Fibroblast of mammary gland (primary cell): ENCODE results near the gene ERP27.

Experiments
- DNase-seq: peaks from one replicate; pipeline ENCODE4 v3.0.0-alpha.2; 2010; ENCODE audit warnings: low read depth
- H3K4me3 ChIP-seq: 2 replicates; pipeline ENCODE4 v1.5.1; 2011; ENCODE audit warnings: low read depth, mild to moderate bottlenecking, low read length, moderate library complexity; ENCODE audit not compliant: control insufficient read depth
- TF ChIP-seq, protein P1 (sequence below): conservative IDR thresholded peaks from 2 replicates; pipeline ENCODE4 v1.5.1; 2011; ENCODE audit warnings: low read depth, low read length, inconsistent platforms; ENCODE audit not compliant: control insufficient read depth, insufficient read depth

ERP27 gene

GRCh38 chr12:14903386-14904098, 34.8 kb downstream of the ERP27 start:
- H3K4me3 ChIP-seq = no peak overlapping the region
- DNase-seq = no peak
- TF ChIP-seq, protein P1, sequence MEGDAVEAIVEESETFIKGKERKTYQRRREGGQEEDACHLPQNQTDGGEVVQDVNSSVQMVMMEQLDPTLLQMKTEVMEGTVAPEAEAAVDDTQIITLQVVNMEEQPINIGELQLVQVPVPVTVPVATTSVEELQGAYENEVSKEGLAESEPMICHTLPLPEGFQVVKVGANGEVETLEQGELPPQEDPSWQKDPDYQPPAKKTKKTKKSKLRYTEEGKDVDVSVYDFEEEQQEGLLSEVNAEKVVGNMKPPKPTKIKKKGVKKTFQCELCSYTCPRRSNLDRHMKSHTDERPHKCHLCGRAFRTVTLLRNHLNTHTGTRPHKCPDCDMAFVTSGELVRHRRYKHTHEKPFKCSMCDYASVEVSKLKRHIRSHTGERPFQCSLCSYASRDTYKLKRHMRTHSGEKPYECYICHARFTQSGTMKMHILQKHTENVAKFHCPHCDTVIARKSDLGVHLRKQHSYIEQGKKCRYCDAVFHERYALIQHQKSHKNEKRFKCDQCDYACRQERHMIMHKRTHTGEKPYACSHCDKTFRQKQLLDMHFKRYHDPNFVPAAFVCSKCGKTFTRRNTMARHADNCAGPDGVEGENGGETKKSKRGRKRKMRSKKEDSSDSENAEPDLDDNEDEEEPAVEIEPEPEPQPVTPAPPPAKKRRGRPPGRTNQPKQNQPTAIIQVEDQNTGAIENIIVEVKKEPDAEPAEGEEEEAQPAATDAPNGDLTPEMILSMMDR = no peak

DNA sequence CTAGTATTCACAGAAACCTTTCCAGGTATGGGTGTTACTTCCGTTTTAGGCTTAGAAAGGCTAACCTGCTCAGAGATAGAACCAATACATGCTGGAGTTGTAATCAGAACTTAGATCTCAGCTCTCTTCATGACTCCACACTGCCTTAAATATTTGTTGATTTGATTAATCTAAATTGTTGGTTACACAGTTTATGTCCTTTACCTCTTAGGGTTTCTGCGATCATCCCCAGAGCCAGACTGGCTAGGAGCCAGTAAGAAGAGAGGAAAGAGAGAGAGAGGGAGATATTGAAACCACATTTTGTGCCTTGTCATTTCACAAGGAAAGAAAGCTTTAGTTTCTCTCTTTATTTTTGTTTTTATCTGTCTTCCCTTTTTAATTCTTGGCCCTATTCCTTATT, 35.9 kb downstream of the ERP27 start:
- TF ChIP-seq, protein P1 = no peak
- DNase-seq = peak; percentile 32
- no peak overlapping the region for H3K4me3 ChIP-seq

DNA sequence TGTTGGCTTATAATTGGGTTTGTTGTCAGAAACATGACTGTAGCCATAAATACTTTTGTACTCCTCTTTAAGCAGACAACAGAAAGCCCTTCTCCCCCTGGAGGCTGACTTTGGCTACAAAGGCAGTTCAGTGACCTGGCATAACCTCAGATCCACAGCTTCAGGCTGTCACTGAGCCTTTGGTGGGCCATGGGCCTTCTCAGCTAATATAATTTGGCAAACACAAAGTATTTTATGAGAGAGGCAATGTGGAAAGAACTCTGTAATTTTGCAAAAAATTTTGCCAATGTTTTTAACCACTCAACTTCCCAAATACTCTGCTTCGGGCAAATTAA, 37.1 kb downstream of the ERP27 start:
- TF ChIP-seq, protein P1 = no peak
- H3K4me3 ChIP-seq = no peak overlapping the region
- DNase-seq = no peak

DNA sequence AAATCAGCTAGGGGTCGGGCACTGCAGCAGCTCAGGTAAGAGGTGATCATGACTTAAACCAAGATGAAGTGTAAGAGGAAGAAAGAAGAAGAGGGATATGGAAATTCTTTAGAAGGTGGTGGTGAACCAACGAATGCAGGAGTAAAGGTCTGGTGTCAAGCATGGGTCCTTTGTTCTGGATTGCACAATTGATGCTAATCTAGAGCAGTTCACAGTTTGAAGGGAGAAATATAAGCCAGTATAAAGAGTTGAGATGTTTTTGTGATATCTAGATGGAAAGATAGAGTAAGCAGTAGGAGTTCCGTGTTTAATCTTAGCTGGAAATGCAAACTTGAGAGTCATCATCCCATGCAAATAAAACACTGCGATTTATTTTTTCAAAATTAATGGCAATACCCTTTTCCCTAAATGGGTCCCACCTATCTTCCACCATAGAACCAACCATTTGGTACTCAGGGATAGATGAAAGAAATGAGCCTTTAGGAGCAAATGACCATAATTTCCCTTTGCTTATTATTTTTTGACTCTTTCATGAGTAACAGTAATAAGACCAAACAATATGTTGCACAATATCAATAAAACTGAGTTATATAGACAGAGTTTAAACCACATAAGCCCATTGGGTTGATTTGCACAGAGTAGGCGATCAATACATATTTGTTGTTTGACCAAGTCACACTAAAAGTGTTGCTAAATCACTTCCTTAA, 37.7 kb downstream of the ERP27 start:
- TF ChIP-seq, protein P1 = no peak
- H3K4me3 ChIP-seq = no peak overlapping the region
- DNase-seq = no peak

- DNase-seq = peak; percentile 80
- no peak overlapping the region for H3K4me3 ChIP-seq
- TF ChIP-seq, protein P1 = no peak
These were observed 41.7 kb downstream of the ERP27 start for GRCh38 chr12:14896521-14897169.

- TF ChIP-seq, protein P1 = no peak
- peak; percentile 15 for DNase-seq
These were observed 44.7 kb downstream of the ERP27 start for GRCh38 chr12:14893506-14894250.

More at GRCh38 chr12:14893506-14894250, 44.7 kb downstream of the ERP27 start:
- H3K4me3 ChIP-seq = no peak overlapping the region
